Endothelial cell of umbilical vein (primary cell): ENCODE data around the gene CCR4.

ENCODE experiments used
- EZH2 ChIP-seq: IDR thresholded peaks from 2 replicates; pipeline ENCODE4 v1.6.1; 2012; ENCODE audit warnings: borderline replicate concordance, low read depth, mild to moderate bottlenecking, moderate library complexity, low read length, inconsistent platforms; ENCODE audit not compliant: severe bottlenecking
- FOS ChIP-seq: IDR thresholded peaks from 2 replicates; pipeline ENCODE4 v1.6.1; 2011; ENCODE audit warnings: mild to moderate bottlenecking, low read length, moderate library complexity, borderline replicate concordance; ENCODE audit not compliant: insufficient read depth
- JUN ChIP-seq: IDR thresholded peaks from 2 replicates; pipeline ENCODE4 v1.6.1; 2011; ENCODE audit warnings: borderline replicate concordance, low read depth; ENCODE audit not compliant: insufficient read length, insufficient read depth
- MYC ChIP-seq: IDR thresholded peaks from one replicate; pipeline ENCODE4 v1.6.1; 2011; ENCODE audit warnings: mild to moderate bottlenecking, low read depth, low read length
- POLR2A ChIP-seq: IDR thresholded peaks from 2 replicates; pipeline ENCODE4 v1.6.1; 2012; ENCODE audit warnings: low read depth, mild to moderate bottlenecking, control low read depth, low read length
- POLR2AphosphoS5 ChIP-seq: IDR thresholded peaks from 2 replicates; pipeline ENCODE4 v1.6.1; 2012; ENCODE audit warnings: low read depth, mild to moderate bottlenecking, control low read depth, low read length, moderate library complexity; ENCODE audit not compliant: insufficient read depth
- TF ChIP-seq, protein P1 (sequence below), 2 donors: IDR thresholded peaks; 1 replicate in 1 of 2; 2 replicates in 1 of 2; pipeline ENCODE4 v1.5.1; 2011; ENCODE audit warnings: low read length in 2 of 2, mild to moderate bottlenecking in 2 of 2, moderate library complexity in 2 of 2, control low read depth in 1 of 2, inconsistent platforms in 1 of 2, low read depth in 1 of 2; ENCODE audit not compliant: insufficient read depth in 1 of 2; ENCODE audit errors: extremely low read depth in 1 of 2
- TF ChIP-seq, protein P2 (sequence below): IDR thresholded peaks from 2 replicates; pipeline ENCODE4 v1.6.1; 2011; ENCODE audit not compliant: insufficient read depth, insufficient read length

DNA sequence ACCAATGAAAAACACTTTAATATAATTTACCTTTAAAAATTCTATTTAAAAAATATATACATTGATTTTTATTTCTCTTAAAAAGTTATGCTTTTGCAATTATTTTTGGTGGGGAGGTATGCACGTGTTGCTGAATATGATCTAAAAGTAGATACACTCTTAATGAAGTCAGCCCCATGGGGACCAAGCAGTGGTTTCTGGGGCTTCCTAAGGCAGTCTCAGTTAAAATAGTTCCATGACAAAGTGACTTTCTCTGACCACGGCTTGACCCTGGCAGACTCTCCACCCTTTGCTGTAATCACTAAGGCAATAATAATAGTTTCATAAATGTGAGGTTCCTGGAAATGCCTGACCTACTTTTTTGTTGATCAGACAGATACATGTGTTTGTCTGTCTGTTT, 50.4 kb downstream of the CCR4 start:
- TF ChIP-seq, protein P1, sequence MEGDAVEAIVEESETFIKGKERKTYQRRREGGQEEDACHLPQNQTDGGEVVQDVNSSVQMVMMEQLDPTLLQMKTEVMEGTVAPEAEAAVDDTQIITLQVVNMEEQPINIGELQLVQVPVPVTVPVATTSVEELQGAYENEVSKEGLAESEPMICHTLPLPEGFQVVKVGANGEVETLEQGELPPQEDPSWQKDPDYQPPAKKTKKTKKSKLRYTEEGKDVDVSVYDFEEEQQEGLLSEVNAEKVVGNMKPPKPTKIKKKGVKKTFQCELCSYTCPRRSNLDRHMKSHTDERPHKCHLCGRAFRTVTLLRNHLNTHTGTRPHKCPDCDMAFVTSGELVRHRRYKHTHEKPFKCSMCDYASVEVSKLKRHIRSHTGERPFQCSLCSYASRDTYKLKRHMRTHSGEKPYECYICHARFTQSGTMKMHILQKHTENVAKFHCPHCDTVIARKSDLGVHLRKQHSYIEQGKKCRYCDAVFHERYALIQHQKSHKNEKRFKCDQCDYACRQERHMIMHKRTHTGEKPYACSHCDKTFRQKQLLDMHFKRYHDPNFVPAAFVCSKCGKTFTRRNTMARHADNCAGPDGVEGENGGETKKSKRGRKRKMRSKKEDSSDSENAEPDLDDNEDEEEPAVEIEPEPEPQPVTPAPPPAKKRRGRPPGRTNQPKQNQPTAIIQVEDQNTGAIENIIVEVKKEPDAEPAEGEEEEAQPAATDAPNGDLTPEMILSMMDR (IDR thresholded peaks at IDR 0.05; ENCODE audit: extremely low read depth in 1 of 2, insufficient read depth in 1 of 2, low read depth in 1 of 2, low read length in 2 of 2), result no peak
- TF ChIP-seq EZH2 (no peak), POLR2A (no peak), JUN (no peak), POLR2AphosphoS5 (no peak), FOS (no peak), MYC (no peak)
- TF ChIP-seq, protein P2, sequence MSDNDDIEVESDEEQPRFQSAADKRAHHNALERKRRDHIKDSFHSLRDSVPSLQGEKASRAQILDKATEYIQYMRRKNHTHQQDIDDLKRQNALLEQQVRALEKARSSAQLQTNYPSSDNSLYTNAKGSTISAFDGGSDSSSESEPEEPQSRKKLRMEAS, result no peak
